GM23338 (cell line): ENCODE measurements around the gene CYSLTR1.

Experiments
- EZH2 ChIP-seq: fragments of 200-600 bp; sonication (generic); IDR thresholded peaks from one replicate; pipeline ENCODE4 v1.8.0; 2017; ENCODE audit warnings: antibody characterized with exemption, mild to moderate bottlenecking, low read depth; ENCODE audit not compliant: unreplicated experiment
- TF ChIP-seq, protein P1 (sequence below): IDR thresholded peaks from one replicate; pipeline ENCODE4 v1.6.1; 2018; ENCODE audit warnings: antibody characterized with exemption; ENCODE audit not compliant: unreplicated experiment
- TF ChIP-seq, protein P2 (sequence below), 2 experiments: fragments of 200-600 bp in 1 of 2; sonication (generic) in 1 of 2; conservative IDR thresholded peaks; 2 replicates each; pipeline versions ENCODE4 v1.5.1 to v1.6.1; 2016 to 2017; ENCODE audit warnings: antibody characterized with exemption in 2 of 2, low read depth in 2 of 2, mild to moderate bottlenecking in 2 of 2, moderate library complexity in 1 of 2

DNA sequence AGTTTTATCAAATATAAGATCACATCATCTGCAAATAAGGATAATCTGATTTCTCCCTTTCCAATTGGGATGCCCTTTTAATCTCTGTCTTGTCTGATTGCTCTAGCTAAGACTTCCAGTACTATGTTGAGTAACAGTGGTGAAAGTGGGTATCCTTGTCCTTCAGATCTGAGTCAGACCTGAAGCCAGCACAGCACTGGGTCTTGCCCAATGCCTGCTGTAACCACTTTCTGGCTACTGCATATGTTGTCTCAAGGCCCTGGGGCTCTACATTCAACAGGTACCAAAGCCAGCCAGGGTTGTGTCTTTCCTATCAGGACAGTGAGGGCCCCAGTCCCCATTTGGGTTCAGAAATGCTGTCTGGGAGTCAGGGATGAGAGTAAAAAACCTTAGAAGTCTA is 90.3 kb downstream of the CYSLTR1 start:
- TF ChIP-seq, protein P1, sequence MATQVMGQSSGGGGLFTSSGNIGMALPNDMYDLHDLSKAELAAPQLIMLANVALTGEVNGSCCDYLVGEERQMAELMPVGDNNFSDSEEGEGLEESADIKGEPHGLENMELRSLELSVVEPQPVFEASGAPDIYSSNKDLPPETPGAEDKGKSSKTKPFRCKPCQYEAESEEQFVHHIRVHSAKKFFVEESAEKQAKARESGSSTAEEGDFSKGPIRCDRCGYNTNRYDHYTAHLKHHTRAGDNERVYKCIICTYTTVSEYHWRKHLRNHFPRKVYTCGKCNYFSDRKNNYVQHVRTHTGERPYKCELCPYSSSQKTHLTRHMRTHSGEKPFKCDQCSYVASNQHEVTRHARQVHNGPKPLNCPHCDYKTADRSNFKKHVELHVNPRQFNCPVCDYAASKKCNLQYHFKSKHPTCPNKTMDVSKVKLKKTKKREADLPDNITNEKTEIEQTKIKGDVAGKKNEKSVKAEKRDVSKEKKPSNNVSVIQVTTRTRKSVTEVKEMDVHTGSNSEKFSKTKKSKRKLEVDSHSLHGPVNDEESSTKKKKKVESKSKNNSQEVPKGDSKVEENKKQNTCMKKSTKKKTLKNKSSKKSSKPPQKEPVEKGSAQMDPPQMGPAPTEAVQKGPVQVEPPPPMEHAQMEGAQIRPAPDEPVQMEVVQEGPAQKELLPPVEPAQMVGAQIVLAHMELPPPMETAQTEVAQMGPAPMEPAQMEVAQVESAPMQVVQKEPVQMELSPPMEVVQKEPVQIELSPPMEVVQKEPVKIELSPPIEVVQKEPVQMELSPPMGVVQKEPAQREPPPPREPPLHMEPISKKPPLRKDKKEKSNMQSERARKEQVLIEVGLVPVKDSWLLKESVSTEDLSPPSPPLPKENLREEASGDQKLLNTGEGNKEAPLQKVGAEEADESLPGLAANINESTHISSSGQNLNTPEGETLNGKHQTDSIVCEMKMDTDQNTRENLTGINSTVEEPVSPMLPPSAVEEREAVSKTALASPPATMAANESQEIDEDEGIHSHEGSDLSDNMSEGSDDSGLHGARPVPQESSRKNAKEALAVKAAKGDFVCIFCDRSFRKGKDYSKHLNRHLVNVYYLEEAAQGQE, result no peak
- TF ChIP-seq, protein P2, sequence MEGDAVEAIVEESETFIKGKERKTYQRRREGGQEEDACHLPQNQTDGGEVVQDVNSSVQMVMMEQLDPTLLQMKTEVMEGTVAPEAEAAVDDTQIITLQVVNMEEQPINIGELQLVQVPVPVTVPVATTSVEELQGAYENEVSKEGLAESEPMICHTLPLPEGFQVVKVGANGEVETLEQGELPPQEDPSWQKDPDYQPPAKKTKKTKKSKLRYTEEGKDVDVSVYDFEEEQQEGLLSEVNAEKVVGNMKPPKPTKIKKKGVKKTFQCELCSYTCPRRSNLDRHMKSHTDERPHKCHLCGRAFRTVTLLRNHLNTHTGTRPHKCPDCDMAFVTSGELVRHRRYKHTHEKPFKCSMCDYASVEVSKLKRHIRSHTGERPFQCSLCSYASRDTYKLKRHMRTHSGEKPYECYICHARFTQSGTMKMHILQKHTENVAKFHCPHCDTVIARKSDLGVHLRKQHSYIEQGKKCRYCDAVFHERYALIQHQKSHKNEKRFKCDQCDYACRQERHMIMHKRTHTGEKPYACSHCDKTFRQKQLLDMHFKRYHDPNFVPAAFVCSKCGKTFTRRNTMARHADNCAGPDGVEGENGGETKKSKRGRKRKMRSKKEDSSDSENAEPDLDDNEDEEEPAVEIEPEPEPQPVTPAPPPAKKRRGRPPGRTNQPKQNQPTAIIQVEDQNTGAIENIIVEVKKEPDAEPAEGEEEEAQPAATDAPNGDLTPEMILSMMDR (conservative IDR thresholded peaks at IDR 0.05; ENCODE audit: low read depth in 2 of 2), result no peak
- TF ChIP-seq EZH2, result no peak
